DOHH2 (cell line): ENCODE data around the gene TCERG1L.

Source experiments
- H3F3A ChIP-seq: fragments of 200-600 bp; sonication (generic), shearing (Covaris generic); 2 replicates; pipeline ENCODE4 v1.6.0; 2016; ENCODE audit warnings: antibody characterized with exemption, mild to moderate bottlenecking; ENCODE audit not compliant: control insufficient read depth, insufficient read depth
- H3K27ac ChIP-seq: fragments of 200-600 bp; sonication (generic); 2 replicates; pipeline ENCODE4 v1.5.1; 2014; ENCODE audit warnings: low read depth, mild to moderate bottlenecking, low read length, moderate library complexity
- H3K27me3 ChIP-seq: fragments of 200-600 bp; sonication (generic); 2 replicates; pipeline ENCODE4 v1.6.1; 2014; ENCODE audit warnings: mild to moderate bottlenecking, low read length, mixed read lengths; ENCODE audit not compliant: control insufficient read depth
- H3K36me3 ChIP-seq: fragments of 200-600 bp; sonication (generic); 2 replicates; pipeline ENCODE4 v1.6.1; 2014; ENCODE audit warnings: mild to moderate bottlenecking, low read length, moderate library complexity, mixed read lengths; ENCODE audit not compliant: control insufficient read depth
- H3K4me1 ChIP-seq: fragments of 200-600 bp; sonication (generic); 2 replicates; pipeline ENCODE4 v1.6.1; 2014; ENCODE audit warnings: mild to moderate bottlenecking, low read length, mixed read lengths; ENCODE audit not compliant: control insufficient read depth
- H3K4me2 ChIP-seq: fragments of 200-600 bp; sonication (generic); 2 replicates; pipeline ENCODE4 v1.6.0; 2014; ENCODE audit warnings: mild to moderate bottlenecking, low read length, moderate library complexity
- H3K4me3 ChIP-seq: fragments of 200-600 bp; sonication (generic); 2 replicates; pipeline ENCODE4 v1.5.1; 2014; ENCODE audit warnings: mild to moderate bottlenecking, low read length, mixed read lengths
- H3K79me2 ChIP-seq: fragments of 200-600 bp; sonication (generic); 2 replicates; pipeline ENCODE4 v1.6.1; 2014; ENCODE audit warnings: mild to moderate bottlenecking, low read length, mixed read lengths; ENCODE audit not compliant: control insufficient read depth
- H3K9me2 ChIP-seq: fragments of 200-600 bp; sonication (generic); replicated peaks from 2 replicates; pipeline ENCODE4 v1.6.1; 2014; ENCODE audit warnings: mild to moderate bottlenecking, low read length, mixed read lengths; ENCODE audit not compliant: control insufficient read depth
- H3K9me3 ChIP-seq: fragments of 200-600 bp; sonication (generic); 2 replicates; pipeline ENCODE4 v1.6.1; 2014; ENCODE audit warnings: antibody characterized with exemption, low read length, mixed read lengths; ENCODE audit not compliant: control insufficient read depth, insufficient read depth
- H4K20me1 ChIP-seq: fragments of 200-600 bp; sonication (generic); 2 replicates; pipeline ENCODE4 v1.6.0; 2014; ENCODE audit warnings: low read depth, mild to moderate bottlenecking, antibody characterized with exemption, low read length, moderate library complexity; ENCODE audit not compliant: control insufficient read depth, insufficient read depth
- EZH2phosphoT487 ChIP-seq: fragments of 200-600 bp; sonication (generic); IDR thresholded peaks from 2 replicates; pipeline ENCODE4 v1.6.1; 2017; ENCODE audit warnings: borderline replicate concordance, mild to moderate bottlenecking, antibody characterized with exemption, low read length, moderate library complexity, mixed read lengths
- TF ChIP-seq, protein P1 (sequence below): fragments of 200-600 bp; sonication (generic); IDR thresholded peaks from one replicate; pipeline ENCODE4 v1.5.1; 2014; ENCODE audit warnings: antibody characterized with exemption, mild to moderate bottlenecking, low read depth, low read length; ENCODE audit not compliant: poor library complexity, severe bottlenecking

Gene TCERG1L

GRCh38 chr10:131219584-131219886 is 92.0 kb downstream of the TCERG1L start:
- Histone ChIP-seq H3K27ac (no peak overlapping the region), H3K9me3 (no peaks in the 10 kb centered on the region; the same call in 1 of the 2 replicates), H3K4me1 (no peaks in the 10 kb centered on the region), H3K27me3 (no peaks in the 10 kb centered on the region), H3K4me3 (no peak overlapping the region), H3K79me2 (no peaks in the 10 kb centered on the region), H4K20me1 (no peaks in the 10 kb centered on the region), H3K9me2 (no peaks in the 10 kb centered on the region), H3K4me2 (no peak overlapping the region), H3F3A (no peaks in the 10 kb centered on the region), H3K36me3 (no peaks in the 10 kb centered on the region)
- no peak for TF ChIP-seq EZH2phosphoT487
- TF ChIP-seq, protein P1, sequence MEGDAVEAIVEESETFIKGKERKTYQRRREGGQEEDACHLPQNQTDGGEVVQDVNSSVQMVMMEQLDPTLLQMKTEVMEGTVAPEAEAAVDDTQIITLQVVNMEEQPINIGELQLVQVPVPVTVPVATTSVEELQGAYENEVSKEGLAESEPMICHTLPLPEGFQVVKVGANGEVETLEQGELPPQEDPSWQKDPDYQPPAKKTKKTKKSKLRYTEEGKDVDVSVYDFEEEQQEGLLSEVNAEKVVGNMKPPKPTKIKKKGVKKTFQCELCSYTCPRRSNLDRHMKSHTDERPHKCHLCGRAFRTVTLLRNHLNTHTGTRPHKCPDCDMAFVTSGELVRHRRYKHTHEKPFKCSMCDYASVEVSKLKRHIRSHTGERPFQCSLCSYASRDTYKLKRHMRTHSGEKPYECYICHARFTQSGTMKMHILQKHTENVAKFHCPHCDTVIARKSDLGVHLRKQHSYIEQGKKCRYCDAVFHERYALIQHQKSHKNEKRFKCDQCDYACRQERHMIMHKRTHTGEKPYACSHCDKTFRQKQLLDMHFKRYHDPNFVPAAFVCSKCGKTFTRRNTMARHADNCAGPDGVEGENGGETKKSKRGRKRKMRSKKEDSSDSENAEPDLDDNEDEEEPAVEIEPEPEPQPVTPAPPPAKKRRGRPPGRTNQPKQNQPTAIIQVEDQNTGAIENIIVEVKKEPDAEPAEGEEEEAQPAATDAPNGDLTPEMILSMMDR, result no peak

DNA sequence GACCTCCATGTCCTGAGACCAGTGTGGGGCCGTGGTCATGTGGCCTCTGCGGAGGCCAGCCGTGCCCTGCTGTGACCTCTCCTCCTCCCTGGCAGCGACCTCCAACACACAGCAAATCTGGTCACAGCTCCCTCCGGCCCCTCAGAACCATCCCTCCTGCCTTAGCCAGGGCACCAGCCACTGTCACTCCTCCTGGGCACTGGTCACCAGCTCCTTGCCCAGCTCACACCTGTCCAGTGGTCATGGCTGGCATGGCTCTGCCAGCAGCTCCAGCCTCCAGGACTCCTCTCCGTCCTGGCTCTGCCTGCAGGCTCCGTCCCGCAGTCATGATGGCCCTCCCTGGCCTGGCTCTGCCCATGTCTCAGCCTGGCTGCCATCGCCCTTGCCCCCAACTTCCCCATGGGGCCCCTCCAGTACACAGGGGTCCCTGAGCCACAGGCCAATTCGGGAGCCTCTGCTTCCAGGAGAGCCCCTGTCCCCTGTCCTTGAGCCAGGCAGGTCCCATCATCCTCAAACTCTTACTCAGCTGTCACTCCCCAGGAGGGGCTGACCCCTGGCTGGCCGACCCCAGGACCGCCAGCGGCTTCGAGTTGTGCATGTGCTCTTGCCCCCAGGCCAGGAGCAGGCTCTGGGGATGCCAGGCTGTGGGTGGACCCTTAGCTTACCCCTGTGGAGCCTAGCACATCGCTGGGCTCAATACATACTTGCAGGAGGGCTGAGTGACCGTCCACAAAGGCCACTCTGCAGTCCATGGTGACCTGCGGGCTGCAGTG is 92.5 kb downstream of the TCERG1L start:
- Histone ChIP-seq H3K27ac (no peak overlapping the region), H3K4me2 (no peak overlapping the region), H4K20me1 (no peaks in the 10 kb centered on the region), H3K4me1 (no peaks in the 10 kb centered on the region), H3K4me3 (no peak overlapping the region), H3F3A (no peaks in the 10 kb centered on the region), H3K9me3 (no peaks in the 10 kb centered on the region; the same call in 1 of the 2 replicates), H3K27me3 (no peaks in the 10 kb centered on the region), H3K79me2 (no peaks in the 10 kb centered on the region), H3K36me3 (no peaks in the 10 kb centered on the region), H3K9me2 (no peaks in the 10 kb centered on the region)
- TF ChIP-seq, protein P1, result no peak
- no peak for TF ChIP-seq EZH2phosphoT487

DNA sequence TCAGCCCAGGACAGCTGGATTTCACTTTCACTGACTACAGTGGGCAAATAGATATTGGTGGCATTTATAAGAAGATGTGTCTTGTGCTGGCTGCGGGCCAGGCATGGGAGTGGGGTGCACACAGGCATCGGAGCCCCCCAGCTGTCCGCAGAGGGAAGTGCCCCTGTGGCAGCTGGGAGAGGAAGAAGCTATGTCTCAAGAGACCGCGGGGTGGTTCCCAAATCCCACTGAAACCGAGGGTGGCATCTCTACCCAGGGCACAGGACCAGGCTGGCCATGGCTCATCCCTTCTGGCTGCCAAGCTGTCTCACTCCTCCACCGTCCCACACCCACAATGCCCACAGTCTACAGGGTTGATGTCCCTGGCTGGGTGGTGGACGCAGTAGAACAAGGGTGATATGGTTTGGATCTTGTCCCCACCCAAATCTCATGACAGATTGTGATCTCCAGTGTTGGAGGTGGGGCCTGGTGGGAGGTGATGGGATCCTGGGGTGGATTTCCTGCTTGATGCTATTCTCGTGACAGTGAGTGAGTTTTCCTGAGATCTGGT is 94.8 kb downstream of the TCERG1L start:
- Histone ChIP-seq H3K36me3 (no peaks in the 10 kb centered on the region), H3K79me2 (no peaks in the 10 kb centered on the region), H3K9me3 (no peaks in the 10 kb centered on the region; the same call in 1 of the 2 replicates), H3K4me2 (no peak overlapping the region), H3F3A (no peaks in the 10 kb centered on the region), H3K4me1 (no peaks in the 10 kb centered on the region), H3K27ac (no peak overlapping the region), H3K9me2 (no peaks in the 10 kb centered on the region), H4K20me1 (no peaks in the 10 kb centered on the region), H3K27me3 (no peaks in the 10 kb centered on the region), H3K4me3 (no peak overlapping the region)
- TF ChIP-seq, protein P1, result no peak
- TF ChIP-seq EZH2phosphoT487, result no peak
